WTC11 (cell line): ENCODE measurements around the gene SAMD9. TPM values are rescaled to one million over a fixed set of nuclear protein-coding genes. Genes with fewer than 3 reads are reported as not detected.

ENCODE experiments used
- ATAC-seq: fragments of 200-7000 bp; cut with Tn5 transposase; 2 replicates; pipeline ENCODE4 v1.10.0; 2021; ENCODE audit warnings: mild to moderate bottlenecking, moderate library complexity
- CTCF ChIA-PET: fragments of 300-600 bp; sonication (Branson Sonifier 250); formaldehyde crosslinking; loops from one replicate; lab custom pipeline; 2021; ENCODE audit warnings: antibody characterized with exemption; lab: Charles Lee
- POLR2A ChIA-PET: fragments of 350-600 bp; sonication (Branson Sonifier 250); formaldehyde crosslinking; loops from one replicate; lab custom pipeline; 2021; ENCODE audit warnings: antibody characterized with exemption; lab: Charles Lee
- DNase-seq: peaks from one replicate; pipeline ENCODE4 v3.0.0; 2021; ENCODE audit warnings: low spot score
- H3K27ac Mint-ChIP-seq: 2 replicates; pipeline ENCODE4 v1.8.0; 2021; ENCODE audit warnings: mixed read lengths
- H3K27me3 Mint-ChIP-seq: 2 replicates; pipeline ENCODE4 v1.8.0; 2021; ENCODE audit warnings: low read depth, mild to moderate bottlenecking, moderate library complexity, mixed read lengths
- H3K36me3 Mint-ChIP-seq: 2 replicates; pipeline ENCODE4 v1.8.0; 2021; ENCODE audit warnings: mixed read lengths
- H3K4me1 Mint-ChIP-seq: 2 replicates; pipeline ENCODE4 v1.8.0; 2022; ENCODE audit warnings: mixed read lengths
- H3K4me3 Mint-ChIP-seq: 2 replicates; pipeline ENCODE4 v1.8.0; 2021; ENCODE audit warnings: mild to moderate bottlenecking, moderate library complexity, mixed read lengths
- H3K9me3 Mint-ChIP-seq: 2 replicates; pipeline ENCODE4 v1.8.0; 2021; ENCODE audit warnings: mixed read lengths
- CREM ChIP-seq: sonication (generic); formaldehyde crosslinking; IDR thresholded peaks from 2 replicates; pipeline ENCODE4 v1.8.1; 2022; ENCODE audit warnings: mild to moderate bottlenecking, missing genetic modification reagents, moderate library complexity
- HMGA2 ChIP-seq: fragments of 250-450 bp; sonication (Bioruptor Pico); IDR thresholded peaks from 2 replicates; pipeline ENCODE4 v1.4.0; 2021; ENCODE audit warnings: mild to moderate bottlenecking, moderate library complexity
- SMAD3 ChIP-seq: sonication (generic); formaldehyde crosslinking; IDR thresholded peaks from 2 replicates; pipeline ENCODE4 v1.8.0; 2022; ENCODE audit warnings: missing genetic modification reagents, mild to moderate bottlenecking, borderline replicate concordance
- TEAD4 ChIP-seq: sonication (generic); formaldehyde crosslinking; IDR thresholded peaks from 2 replicates; pipeline ENCODE4 v1.8.0; 2022; ENCODE audit warnings: mild to moderate bottlenecking, missing genetic modification reagents
- TP53 ChIP-seq: sonication (generic); formaldehyde crosslinking; IDR thresholded peaks from 2 replicates; pipeline ENCODE4 v1.8.1; 2023; ENCODE audit warnings: mild to moderate bottlenecking, missing genetic modification reagents
- ZBTB21 ChIP-seq: sonication (generic); formaldehyde crosslinking; IDR thresholded peaks from 2 replicates; pipeline ENCODE4 v1.8.1; 2023; ENCODE audit warnings: mild to moderate bottlenecking, missing genetic modification reagents, borderline replicate concordance
- ZNF121 ChIP-seq: sonication (generic); formaldehyde crosslinking; IDR thresholded peaks from 2 replicates; pipeline ENCODE4 v1.8.0; 2023; ENCODE audit warnings: missing genetic modification reagents
- ZNF263 ChIP-seq: sonication (generic); formaldehyde crosslinking; IDR thresholded peaks from 2 replicates; pipeline ENCODE4 v1.8.1; 2022; ENCODE audit warnings: low read depth, mild to moderate bottlenecking, moderate library complexity, missing genetic modification reagents
- ZNF396 ChIP-seq: fragments of 250-450 bp; sonication (Bioruptor Pico); IDR thresholded peaks from 2 replicates; pipeline ENCODE4 v1.8.0; 2021; ENCODE audit warnings: mild to moderate bottlenecking, moderate library complexity, borderline replicate concordance
- total RNA-seq: library from RNA; stranded (reverse); gene quantifications from 3 replicates; pipeline ENCODE4 v1.2.3, GENCODE V29; 2021
- TF ChIP-seq, protein P1 (sequence below): sonication (generic); formaldehyde crosslinking; IDR thresholded peaks from 2 replicates; pipeline ENCODE4 v1.8.0; 2023; ENCODE audit warnings: missing genetic modification reagents, mild to moderate bottlenecking, borderline replicate concordance
- TF ChIP-seq, protein P2 (sequence below): sonication (generic); formaldehyde crosslinking; IDR thresholded peaks from 2 replicates; pipeline ENCODE4 v1.8.1; 2023; ENCODE audit warnings: mild to moderate bottlenecking, missing genetic modification reagents
- TF ChIP-seq, protein P3 (sequence below): sonication (generic); formaldehyde crosslinking; IDR thresholded peaks from 2 replicates; pipeline ENCODE4 v1.8.0; 2023; ENCODE audit warnings: mild to moderate bottlenecking, missing genetic modification reagents
- TF ChIP-seq, protein P4 (sequence below): sonication (generic); formaldehyde crosslinking; IDR thresholded peaks from 2 replicates; pipeline ENCODE4 v1.8.0; 2022; ENCODE audit warnings: mild to moderate bottlenecking, missing genetic modification reagents
- TF ChIP-seq, protein P5 (sequence below): sonication (generic); formaldehyde crosslinking; IDR thresholded peaks from 2 replicates; pipeline ENCODE4 v1.8.0; 2022; ENCODE audit warnings: mild to moderate bottlenecking, missing genetic modification reagents
- TF ChIP-seq, protein P6 (sequence below): sonication (generic); formaldehyde crosslinking; IDR thresholded peaks from 2 replicates; pipeline ENCODE4 v1.8.0; 2023; ENCODE audit warnings: missing genetic modification reagents

Gene SAMD9
- total RNA-seq, 1 experiment from 2014 or later: 0.11 TPM

DNA sequence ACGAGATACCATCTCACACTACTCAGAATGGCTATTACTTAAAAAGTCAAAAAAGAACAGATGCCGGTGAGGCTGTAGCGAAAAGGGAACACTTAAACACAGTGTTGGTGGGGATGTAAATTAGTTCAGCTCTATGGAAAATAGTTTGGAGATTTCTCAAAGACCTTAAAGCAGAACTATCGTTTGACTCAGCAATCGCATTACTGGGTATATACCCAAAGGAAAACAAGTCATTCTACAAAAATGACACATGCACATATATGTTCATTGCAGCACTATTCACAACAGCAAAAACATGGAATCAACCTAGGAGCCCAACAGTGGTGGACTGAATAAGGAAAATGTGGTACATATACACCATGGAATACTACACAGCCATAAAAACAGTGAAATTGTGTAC is 56.9 kb downstream of the SAMD9 start:
- ATAC-seq (no peak), DNase-seq (no peak)
- ChIA-PET CTCF (no interaction called here), POLR2A (no interaction called here)
- Mint-ChIP-seq H3K27me3 (no peaks in the 10 kb centered on the region; the same call in 1 of the 2 replicates), H3K9me3 (peaks cover 8% of the 10 kb centered on the region), H3K36me3 (no peaks in the 10 kb centered on the region), H3K4me3 (no peak overlapping the region), H3K4me1 (no peaks in the 10 kb centered on the region), H3K27ac (no peak overlapping the region)
- TF ChIP-seq, protein P1, sequence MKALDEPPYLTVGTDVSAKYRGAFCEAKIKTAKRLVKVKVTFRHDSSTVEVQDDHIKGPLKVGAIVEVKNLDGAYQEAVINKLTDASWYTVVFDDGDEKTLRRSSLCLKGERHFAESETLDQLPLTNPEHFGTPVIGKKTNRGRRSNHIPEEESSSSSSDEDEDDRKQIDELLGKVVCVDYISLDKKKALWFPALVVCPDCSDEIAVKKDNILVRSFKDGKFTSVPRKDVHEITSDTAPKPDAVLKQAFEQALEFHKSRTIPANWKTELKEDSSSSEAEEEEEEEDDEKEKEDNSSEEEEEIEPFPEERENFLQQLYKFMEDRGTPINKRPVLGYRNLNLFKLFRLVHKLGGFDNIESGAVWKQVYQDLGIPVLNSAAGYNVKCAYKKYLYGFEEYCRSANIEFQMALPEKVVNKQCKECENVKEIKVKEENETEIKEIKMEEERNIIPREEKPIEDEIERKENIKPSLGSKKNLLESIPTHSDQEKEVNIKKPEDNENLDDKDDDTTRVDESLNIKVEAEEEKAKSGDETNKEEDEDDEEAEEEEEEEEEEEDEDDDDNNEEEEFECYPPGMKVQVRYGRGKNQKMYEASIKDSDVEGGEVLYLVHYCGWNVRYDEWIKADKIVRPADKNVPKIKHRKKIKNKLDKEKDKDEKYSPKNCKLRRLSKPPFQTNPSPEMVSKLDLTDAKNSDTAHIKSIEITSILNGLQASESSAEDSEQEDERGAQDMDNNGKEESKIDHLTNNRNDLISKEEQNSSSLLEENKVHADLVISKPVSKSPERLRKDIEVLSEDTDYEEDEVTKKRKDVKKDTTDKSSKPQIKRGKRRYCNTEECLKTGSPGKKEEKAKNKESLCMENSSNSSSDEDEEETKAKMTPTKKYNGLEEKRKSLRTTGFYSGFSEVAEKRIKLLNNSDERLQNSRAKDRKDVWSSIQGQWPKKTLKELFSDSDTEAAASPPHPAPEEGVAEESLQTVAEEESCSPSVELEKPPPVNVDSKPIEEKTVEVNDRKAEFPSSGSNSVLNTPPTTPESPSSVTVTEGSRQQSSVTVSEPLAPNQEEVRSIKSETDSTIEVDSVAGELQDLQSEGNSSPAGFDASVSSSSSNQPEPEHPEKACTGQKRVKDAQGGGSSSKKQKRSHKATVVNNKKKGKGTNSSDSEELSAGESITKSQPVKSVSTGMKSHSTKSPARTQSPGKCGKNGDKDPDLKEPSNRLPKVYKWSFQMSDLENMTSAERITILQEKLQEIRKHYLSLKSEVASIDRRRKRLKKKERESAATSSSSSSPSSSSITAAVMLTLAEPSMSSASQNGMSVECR: no peak
- TF ChIP-seq TEAD4 (CRISPR knock-in tag) (no peak), ZNF263 (CRISPR knock-in tag) (no peak), SMAD3 (no peak), CREM (no peak), TP53 (CRISPR knock-in tag) (no peak), ZNF121 (CRISPR knock-in tag) (no peak), ZNF396 (CRISPR knock-in tag) (no peak), HMGA2 (CRISPR knock-in tag) (no peak), ZBTB21 (CRISPR knock-in tag) (no peak)
- TF ChIP-seq, protein P2, sequence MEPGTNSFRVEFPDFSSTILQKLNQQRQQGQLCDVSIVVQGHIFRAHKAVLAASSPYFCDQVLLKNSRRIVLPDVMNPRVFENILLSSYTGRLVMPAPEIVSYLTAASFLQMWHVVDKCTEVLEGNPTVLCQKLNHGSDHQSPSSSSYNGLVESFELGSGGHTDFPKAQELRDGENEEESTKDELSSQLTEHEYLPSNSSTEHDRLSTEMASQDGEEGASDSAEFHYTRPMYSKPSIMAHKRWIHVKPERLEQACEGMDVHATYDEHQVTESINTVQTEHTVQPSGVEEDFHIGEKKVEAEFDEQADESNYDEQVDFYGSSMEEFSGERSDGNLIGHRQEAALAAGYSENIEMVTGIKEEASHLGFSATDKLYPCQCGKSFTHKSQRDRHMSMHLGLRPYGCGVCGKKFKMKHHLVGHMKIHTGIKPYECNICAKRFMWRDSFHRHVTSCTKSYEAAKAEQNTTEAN (CRISPR knock-in tag): no peak
- TF ChIP-seq, protein P3, sequence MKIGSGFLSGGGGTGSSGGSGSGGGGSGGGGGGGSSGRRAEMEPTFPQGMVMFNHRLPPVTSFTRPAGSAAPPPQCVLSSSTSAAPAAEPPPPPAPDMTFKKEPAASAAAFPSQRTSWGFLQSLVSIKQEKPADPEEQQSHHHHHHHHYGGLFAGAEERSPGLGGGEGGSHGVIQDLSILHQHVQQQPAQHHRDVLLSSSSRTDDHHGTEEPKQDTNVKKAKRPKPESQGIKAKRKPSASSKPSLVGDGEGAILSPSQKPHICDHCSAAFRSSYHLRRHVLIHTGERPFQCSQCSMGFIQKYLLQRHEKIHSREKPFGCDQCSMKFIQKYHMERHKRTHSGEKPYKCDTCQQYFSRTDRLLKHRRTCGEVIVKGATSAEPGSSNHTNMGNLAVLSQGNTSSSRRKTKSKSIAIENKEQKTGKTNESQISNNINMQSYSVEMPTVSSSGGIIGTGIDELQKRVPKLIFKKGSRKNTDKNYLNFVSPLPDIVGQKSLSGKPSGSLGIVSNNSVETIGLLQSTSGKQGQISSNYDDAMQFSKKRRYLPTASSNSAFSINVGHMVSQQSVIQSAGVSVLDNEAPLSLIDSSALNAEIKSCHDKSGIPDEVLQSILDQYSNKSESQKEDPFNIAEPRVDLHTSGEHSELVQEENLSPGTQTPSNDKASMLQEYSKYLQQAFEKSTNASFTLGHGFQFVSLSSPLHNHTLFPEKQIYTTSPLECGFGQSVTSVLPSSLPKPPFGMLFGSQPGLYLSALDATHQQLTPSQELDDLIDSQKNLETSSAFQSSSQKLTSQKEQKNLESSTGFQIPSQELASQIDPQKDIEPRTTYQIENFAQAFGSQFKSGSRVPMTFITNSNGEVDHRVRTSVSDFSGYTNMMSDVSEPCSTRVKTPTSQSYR (CRISPR knock-in tag): no peak
- TF ChIP-seq, protein P4, sequence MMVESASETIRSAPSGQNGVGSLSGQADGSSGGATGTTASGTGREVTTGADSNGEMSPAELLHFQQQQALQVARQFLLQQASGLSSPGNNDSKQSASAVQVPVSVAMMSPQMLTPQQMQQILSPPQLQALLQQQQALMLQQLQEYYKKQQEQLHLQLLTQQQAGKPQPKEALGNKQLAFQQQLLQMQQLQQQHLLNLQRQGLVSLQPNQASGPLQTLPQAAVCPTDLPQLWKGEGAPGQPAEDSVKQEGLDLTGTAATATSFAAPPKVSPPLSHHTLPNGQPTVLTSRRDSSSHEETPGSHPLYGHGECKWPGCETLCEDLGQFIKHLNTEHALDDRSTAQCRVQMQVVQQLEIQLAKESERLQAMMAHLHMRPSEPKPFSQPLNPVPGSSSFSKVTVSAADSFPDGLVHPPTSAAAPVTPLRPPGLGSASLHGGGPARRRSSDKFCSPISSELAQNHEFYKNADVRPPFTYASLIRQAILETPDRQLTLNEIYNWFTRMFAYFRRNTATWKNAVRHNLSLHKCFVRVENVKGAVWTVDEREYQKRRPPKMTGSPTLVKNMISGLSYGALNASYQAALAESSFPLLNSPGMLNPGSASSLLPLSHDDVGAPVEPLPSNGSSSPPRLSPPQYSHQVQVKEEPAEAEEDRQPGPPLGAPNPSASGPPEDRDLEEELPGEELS (CRISPR knock-in tag): no peak
- TF ChIP-seq, protein P5, sequence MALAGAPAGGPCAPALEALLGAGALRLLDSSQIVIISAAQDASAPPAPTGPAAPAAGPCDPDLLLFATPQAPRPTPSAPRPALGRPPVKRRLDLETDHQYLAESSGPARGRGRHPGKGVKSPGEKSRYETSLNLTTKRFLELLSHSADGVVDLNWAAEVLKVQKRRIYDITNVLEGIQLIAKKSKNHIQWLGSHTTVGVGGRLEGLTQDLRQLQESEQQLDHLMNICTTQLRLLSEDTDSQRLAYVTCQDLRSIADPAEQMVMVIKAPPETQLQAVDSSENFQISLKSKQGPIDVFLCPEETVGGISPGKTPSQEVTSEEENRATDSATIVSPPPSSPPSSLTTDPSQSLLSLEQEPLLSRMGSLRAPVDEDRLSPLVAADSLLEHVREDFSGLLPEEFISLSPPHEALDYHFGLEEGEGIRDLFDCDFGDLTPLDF (CRISPR knock-in tag): no peak
- TF ChIP-seq, protein P6, sequence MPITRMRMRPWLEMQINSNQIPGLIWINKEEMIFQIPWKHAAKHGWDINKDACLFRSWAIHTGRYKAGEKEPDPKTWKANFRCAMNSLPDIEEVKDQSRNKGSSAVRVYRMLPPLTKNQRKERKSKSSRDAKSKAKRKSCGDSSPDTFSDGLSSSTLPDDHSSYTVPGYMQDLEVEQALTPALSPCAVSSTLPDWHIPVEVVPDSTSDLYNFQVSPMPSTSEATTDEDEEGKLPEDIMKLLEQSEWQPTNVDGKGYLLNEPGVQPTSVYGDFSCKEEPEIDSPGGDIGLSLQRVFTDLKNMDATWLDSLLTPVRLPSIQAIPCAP: no peak
